CD4-positive, alpha-beta T cell (primary cell): ENCODE data around the gene MRPL1. TPM values are rescaled to one million over a fixed set of nuclear protein-coding genes. Genes with fewer than 3 reads are reported as not detected.

Source experiments
- ATAC-seq: fragments of 200-7000 bp; cut with Tn5 transposase; one replicate; pipeline ENCODE4 v1.10.0; 2022; ENCODE audit warnings: mild to moderate bottlenecking; ENCODE audit not compliant: poor library complexity
- CTCF ChIA-PET: fragments of 350-600 bp; sonication (Branson Sonifier 250); formaldehyde crosslinking; loops from one replicate; lab custom pipeline; 2021; ENCODE audit warnings: antibody characterized with exemption, inconsistent platforms; lab: Charles Lee
- POLR2A ChIA-PET: fragments of 350-600 bp; sonication (Branson Sonifier 250); formaldehyde crosslinking; loops from one replicate; lab custom pipeline; 2021; ENCODE audit warnings: antibody characterized with exemption, inconsistent platforms; lab: Charles Lee
- DNase-seq, 14 experiments: peaks; one replicate each; pipeline ENCODE4 v3.0.0-alpha.2; 2013 to 2020; ENCODE audit warnings: mixed read lengths in 2 of 14
- H3K27ac ChIP-seq, 2 donors: one replicate each; pipeline versions ENCODE4 v1.5.1 to v1.7.0; 2013; ENCODE audit warnings: low read length in 2 of 2, low read depth in 1 of 2, mild to moderate bottlenecking in 1 of 2
- H3K27me3 ChIP-seq, 2 experiments: 1 replicate in 1 of 2; 2 replicates in 1 of 2; pipeline versions ENCODE4 v1.6.1 to v1.7.0; 2013; ENCODE audit warnings: low read length in 2 of 2, control low read depth in 1 of 2, mild to moderate bottlenecking in 1 of 2, moderate library complexity in 1 of 2; ENCODE audit not compliant: insufficient read depth in 2 of 2, control insufficient read depth in 1 of 2
- H3K36me3 ChIP-seq: one replicate; pipeline ENCODE4 v1.6.1; 2013; ENCODE audit warnings: low read length, control low read depth; ENCODE audit not compliant: insufficient read depth
- H3K4me1 ChIP-seq: one replicate; pipeline ENCODE4 v1.6.1; 2013; ENCODE audit warnings: low read length, control low read depth; ENCODE audit not compliant: insufficient read depth
- H3K4me3 ChIP-seq: one replicate; pipeline ENCODE4 v1.5.1; 2013; ENCODE audit warnings: mild to moderate bottlenecking, low read length, moderate library complexity
- H3K9me3 ChIP-seq, 2 experiments: 1 replicate in 1 of 2; 2 replicates in 1 of 2; pipeline versions ENCODE4 v1.6.1 to v1.7.0; 2013; ENCODE audit warnings: low read length in 2 of 2, mild to moderate bottlenecking in 2 of 2, control low read depth in 1 of 2, moderate library complexity in 1 of 2; ENCODE audit not compliant: control insufficient read depth in 1 of 2, insufficient read depth in 1 of 2
- H3K27ac Mint-ChIP-seq: one replicate; pipeline ENCODE4 v1.8.0; 2020; ENCODE audit warnings: mixed read lengths
- H3K27me3 Mint-ChIP-seq: one replicate; pipeline ENCODE4 v1.8.0; 2021; ENCODE audit warnings: mixed read lengths
- H3K36me3 Mint-ChIP-seq: one replicate; pipeline ENCODE4 v1.8.0; 2021; ENCODE audit warnings: low read depth, mixed read lengths
- H3K4me1 Mint-ChIP-seq: one replicate; pipeline ENCODE4 v1.8.0; 2021; ENCODE audit warnings: low read depth, mixed read lengths
- H3K4me3 Mint-ChIP-seq: one replicate; pipeline ENCODE4 v1.8.0; 2020; ENCODE audit warnings: mild to moderate bottlenecking, mixed read lengths
- H3K9me3 Mint-ChIP-seq: one replicate; pipeline ENCODE4 v1.8.0; 2020; ENCODE audit warnings: mixed read lengths
- CTCF ChIP-seq: fragments of 200-600 bp; IDR thresholded peaks from one replicate; pipeline ENCODE4 v1.8.0; 2022; ENCODE audit warnings: antibody characterized with exemption, mild to moderate bottlenecking
- intact Hi-C, 2 experiments: fragments of 100-400 bp; cut with DNase I in 1 of 2; cut with micrococcal nuclease in 1 of 2; formaldehyde crosslinking; loops; one replicate each; pipeline versions ENCODE4 v1.15.1 to v1.9.0; 2023 to 2025; cut with DNase I, micrococcal nuclease
- total RNA-seq, 174 experiments: library from RNA in 2 of 174; stranded (reverse) in 2 of 174; gene quantifications; one replicate each; pipeline ENCODE4 v1.2.3 and lab custom pipeline; 2021 to 2026

Gene MRPL1
- total RNA-seq, 2 experiments from 2014 or later = 14.8 to 17.5 TPM

DNA sequence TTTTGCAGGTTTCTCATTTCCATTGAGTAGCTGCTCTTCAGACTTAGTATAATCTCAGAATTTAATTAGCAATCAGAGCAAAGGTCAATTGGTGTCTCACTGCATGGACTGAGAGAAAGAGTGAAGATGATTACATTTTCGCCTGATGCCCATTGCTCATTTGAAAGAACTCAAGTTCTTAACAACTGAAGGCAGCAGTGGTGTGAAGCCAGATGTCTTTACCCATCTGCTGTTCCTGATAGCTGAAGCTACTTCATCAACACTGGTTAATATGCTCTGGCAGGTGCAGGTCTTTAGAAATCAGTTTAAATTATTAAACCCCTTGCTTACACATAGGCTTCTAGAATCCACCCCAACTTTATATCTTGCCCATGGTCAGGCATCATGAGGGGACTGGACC, 130.0 kb downstream of the MRPL1 start:
- ATAC-seq (no peak), DNase-seq (no peak)
- Histone ChIP-seq H3K9me3 (no peaks in the 10 kb centered on the region), H3K36me3 (no peaks in the 10 kb centered on the region), H3K4me3 (no peak overlapping the region), H3K27me3 (no peaks in the 10 kb centered on the region), H3K27ac (no peak overlapping the region), H3K4me1 (no peaks in the 10 kb centered on the region)
- Mint-ChIP-seq H3K9me3 (no peaks in the 10 kb centered on the region), H3K36me3 (no peaks in the 10 kb centered on the region), H3K4me3 (no peak overlapping the region), H3K27ac (no peak overlapping the region), H3K27me3 (peaks cover 10% of the 10 kb centered on the region), H3K4me1 (no peaks in the 10 kb centered on the region)
- ChIA-PET POLR2A (no interaction called here), CTCF (no interaction called here)
- TF ChIP-seq CTCF = no peak
- intact Hi-C loops = no loop called here

GRCh38 chr4:77994194-77994721, 131.6 kb downstream of the MRPL1 start:
- peak in 4 of 14 experiments; percentile 2 to 24 (median 8) for DNase-seq
- no peak overlapping the region for H3K4me3 Mint-ChIP-seq
- Histone ChIP-seq H3K4me1 (no peaks in the 10 kb centered on the region), H3K27me3 (peaks cover 0 to under 1% of the 10 kb centered on the region in 2 experiments), H3K27ac (no peak overlapping the region), H3K36me3 (no peaks in the 10 kb centered on the region), H3K9me3 (no peaks in the 10 kb centered on the region), H3K4me3 (no peak overlapping the region)
- ChIA-PET CTCF (no interaction called here), POLR2A (no interaction called here)
- TF ChIP-seq CTCF = peak; percentile 8
- intact Hi-C loops = loop anchor here in 1 of 2 experiments (1.0 kb wide), 1 partner anchor 870 kb away; no protein-coding TSS in a partner anchor
- H3K27ac Mint-ChIP-seq = no peak overlapping the region
- no peaks in the 10 kb centered on the region for H3K36me3 Mint-ChIP-seq
- H3K27me3 Mint-ChIP-seq = peaks cover 10% of the 10 kb centered on the region
- no peaks in the 10 kb centered on the region for H3K4me1 Mint-ChIP-seq
- H3K9me3 Mint-ChIP-seq = no peaks in the 10 kb centered on the region
- ATAC-seq = no peak

- POLR2A ChIA-PET = no interaction called here
- CTCF ChIA-PET = no interaction called here
- Mint-ChIP-seq H3K4me3 (no peak overlapping the region), H3K9me3 (no peaks in the 10 kb centered on the region), H3K27ac (no peak overlapping the region), H3K4me1 (no peaks in the 10 kb centered on the region), H3K27me3 (peaks cover 11% of the 10 kb centered on the region), H3K36me3 (no peaks in the 10 kb centered on the region)
- no peaks in the 10 kb centered on the region for H3K9me3 ChIP-seq
- no peak for DNase-seq
- H3K27ac ChIP-seq = no peak overlapping the region
- H3K36me3 ChIP-seq = no peaks in the 10 kb centered on the region
- ATAC-seq = no peak
- no peaks in the 10 kb centered on the region for H3K4me1 ChIP-seq
- intact Hi-C loops = no loop called here
- no peak for TF ChIP-seq CTCF
- H3K4me3 ChIP-seq = no peak overlapping the region
- H3K27me3 ChIP-seq = peaks cover 0 to 3% of the 10 kb centered on the region in 2 experiments
These were observed 133.4 kb downstream of the MRPL1 start for GRCh38 chr4:77996076-77996475.
